HG03457 (cell line): ENCODE results near the gene EID1.
"Not testable (repeated sequence)": the region's sequence is repeated elsewhere in the genome, so short reads cannot be mapped to it uniquely, and the experiment has no call there.

ENCODE experiments used
- ATAC-seq: cut with Tn5 transposase; IDR thresholded peaks from one replicate; pipeline ENCODE4 v1.9.1; 2021; ENCODE audit warnings: moderate number of reproducible peaks; ENCODE audit not compliant: unreplicated experiment

EID1 gene

DNA sequence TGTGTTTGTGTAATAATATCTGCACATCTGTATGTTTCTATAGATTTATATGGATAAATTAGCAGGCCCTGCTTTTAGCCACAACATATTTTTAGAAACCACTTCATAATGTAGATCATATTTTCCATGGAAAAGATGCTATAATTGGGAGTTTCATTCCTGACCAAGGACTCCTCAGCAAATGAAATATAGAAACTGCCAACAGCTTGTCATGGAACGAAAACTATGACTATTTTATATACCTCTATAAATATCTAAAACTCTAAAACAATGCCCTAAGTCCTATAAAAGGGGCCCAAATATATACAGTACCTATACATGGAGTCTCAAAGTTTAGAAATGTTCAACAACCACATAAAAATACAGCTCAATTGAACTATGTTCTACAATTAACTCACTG is 27.9 kb downstream of the EID1 start:
- ATAC-seq: no peak

DNA sequence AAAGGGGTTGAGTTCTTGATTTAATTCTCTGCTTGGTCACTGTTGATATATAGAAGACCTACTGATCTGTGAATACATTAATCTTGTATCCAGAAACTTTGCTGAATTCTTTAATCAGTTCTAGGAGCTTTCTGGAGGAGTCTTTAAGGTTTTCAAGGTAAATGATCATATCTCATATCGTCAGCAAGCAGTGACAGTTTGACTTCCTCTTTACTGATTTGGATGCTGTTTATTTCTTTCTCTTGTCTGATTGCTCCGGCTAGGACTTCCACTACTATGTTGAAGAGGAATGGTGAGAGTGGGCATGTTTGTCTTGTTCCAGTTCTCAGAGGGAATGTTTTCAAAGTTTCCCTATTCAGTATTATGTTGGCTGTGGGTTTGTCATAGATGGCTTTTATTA is 31.4 kb downstream of the EID1 start:
- not testable (repeated sequence) for ATAC-seq

DNA sequence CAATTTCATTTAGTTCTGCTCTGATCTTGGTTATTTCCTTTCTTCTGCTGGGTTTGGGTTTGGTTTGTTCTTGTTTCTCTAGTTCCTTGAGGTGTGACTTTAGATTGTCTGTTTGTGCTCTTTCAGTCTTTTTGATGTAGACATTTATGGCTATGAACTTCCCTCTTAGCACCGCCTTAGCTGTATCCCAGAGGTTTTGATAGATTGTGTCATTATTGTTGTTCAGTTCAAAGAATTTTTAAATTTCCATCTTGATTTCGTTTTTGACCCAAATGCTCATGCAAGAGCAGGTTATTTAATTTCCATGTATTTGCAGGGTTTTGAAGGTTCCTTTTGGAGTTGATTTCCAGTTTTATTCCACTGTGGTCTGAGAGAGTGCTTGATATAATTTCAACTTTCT is 32.6 kb downstream of the EID1 start:
- ATAC-seq: not testable (repeated sequence)

DNA sequence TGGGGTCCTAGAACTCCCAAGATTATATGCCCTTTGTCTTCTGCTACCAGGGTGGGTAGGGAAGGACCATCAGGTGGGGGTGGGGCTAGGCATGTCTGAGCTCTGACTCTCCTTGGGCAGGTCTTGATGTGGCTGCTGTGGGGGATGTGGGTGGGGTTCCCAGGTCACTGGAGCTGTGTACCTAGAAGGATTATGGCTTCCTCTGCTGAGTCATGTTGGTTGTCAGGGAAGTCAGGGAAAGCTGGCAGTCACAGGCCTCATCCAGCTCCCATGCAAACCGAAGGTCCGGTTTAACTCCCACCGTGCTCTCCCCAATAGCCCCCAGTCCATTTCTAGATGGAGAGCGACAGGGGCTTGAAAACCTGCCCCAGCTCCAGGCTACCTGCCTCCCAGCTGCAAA is 35.2 kb downstream of the EID1 start:
- no peak for ATAC-seq

DNA sequence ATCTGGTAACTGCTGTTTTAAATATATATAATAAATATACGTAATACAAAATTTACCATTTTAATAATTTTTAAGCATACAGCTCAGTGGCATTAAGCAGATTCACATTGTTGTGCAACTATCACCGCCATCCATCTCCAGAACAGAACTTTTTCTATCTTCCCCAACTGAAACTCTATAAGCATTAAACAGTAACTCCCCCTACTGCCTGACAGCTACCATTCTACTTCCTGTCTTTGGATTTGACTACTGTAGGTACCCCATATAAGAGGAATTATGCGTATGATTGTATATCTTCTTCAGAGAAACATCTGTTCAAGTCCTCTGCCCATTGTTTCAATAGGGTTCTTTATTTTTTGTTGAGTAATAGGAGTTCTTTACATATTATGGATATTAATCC is 36.8 kb downstream of the EID1 start:
- ATAC-seq: no peak

DNA sequence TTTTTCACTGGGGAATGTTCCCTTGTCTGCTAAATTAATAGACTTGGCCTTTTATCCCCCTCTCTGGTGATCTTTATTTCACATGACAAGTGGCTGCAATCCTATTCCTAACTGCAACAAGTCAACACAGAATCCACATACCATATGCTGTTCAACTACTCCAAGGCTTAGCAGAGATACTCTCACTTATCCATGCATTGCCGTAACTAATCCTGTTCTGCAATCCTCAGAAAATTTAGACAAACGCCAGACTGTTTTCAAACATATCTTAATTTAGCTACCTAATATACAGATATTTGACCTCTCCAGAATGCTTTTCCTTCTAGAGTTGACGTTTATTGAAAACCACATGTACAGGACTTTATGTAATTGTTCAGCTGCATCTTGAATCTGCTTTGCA is 37.9 kb downstream of the EID1 start:
- no peak for ATAC-seq

DNA sequence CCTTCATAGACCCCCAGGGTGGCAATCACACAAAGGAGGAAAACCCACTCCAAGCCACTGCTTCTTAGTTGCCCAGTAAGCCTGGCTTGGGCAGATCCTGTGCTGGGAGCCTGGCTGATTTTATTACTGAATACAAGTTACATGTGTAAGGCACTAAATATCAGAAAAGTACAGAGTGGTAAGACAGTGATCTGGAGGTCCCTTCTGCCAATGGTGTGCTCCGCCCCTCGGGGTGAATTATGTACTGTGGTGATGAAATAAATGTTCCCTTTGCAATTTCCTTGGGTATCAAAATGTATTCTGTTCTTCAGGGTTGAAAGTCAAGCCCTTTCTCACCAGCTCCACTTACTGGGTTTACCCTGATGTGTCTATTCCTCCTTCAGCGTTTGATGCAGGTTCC is 38.8 kb downstream of the EID1 start:
- ATAC-seq: no peak

DNA sequence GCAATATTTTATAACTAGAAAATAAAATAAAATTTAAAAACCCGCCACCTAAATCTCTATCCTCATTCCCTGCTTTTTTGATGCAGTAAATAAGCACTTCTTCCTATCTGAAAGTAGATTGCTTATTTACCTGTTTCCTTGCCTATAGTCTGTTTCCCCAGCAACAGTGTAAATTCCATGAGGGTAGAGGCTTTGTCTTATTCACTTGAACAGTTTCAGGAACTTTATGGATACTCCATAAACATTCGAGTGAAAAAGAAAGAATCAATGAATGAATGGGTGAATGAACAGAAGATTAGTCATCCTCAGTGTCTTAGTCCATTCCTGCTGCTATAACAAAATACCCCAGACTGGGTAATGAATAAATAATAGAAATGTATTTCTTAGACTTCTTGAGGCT is 44.1 kb downstream of the EID1 start:
- ATAC-seq: no peak

DNA sequence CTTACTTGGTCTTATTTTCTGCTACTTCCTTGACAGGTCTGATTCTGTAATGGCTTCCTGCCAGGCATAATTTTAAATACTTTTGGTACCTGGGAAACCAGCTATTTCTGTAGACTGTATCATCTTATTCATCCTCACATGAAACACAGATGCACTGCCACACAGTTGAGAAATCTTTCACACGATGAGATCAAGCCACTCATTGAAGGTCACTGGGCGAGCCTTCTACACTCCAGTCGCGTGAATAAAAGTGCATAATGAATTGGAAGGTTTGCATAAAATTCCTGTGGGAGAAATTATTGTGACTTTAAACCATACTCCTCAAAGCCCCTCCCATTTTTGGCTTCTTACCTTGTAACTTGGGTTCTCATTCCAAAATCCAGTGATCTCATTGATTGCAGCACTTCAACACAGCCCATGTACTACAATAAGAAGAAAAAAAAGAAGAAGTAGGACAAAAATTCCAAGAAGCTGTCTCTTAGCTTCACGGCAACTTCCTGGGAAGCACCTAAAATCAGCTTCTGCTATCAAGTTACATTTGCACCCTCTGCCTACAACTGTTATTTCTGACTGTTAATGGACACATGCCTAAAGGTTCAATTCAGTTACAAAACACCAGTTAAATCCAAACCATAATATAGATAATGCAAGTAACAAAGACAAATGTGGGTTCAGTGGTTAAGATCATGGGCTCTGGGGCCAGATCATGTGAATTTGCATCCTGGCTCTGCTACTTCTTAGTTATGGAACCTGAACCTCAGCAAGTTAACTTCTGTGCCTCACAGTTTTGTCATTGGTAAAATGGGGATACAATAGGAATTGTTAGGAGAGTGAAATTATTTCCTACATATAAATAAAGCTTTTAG is 46.8 kb downstream of the EID1 start:
- no peak for ATAC-seq

DNA sequence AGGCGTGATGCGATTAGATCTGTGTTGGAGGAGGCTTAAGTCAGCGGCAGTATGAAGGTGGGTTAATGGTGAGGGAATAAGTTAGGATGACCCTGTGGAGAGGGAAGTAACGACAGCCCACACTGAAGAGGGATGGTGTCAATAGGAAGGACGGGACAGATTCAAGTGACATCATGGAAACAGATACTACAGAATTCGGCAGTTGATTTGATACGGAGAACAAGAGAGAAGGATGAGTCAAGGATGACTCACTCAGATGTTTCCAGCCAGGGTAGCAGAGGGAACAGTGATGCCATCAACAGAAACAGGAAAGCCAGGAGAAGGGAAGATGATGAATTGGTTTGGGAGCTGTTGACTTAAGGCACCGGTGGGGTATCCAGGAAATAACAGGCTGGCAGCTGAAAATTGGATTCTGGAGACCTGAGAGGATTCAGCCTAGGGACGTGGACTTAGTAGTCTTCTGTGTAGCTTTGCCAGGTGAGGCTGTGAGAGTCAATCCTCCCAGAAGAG is 47.8 kb downstream of the EID1 start:
- no peak for ATAC-seq

DNA sequence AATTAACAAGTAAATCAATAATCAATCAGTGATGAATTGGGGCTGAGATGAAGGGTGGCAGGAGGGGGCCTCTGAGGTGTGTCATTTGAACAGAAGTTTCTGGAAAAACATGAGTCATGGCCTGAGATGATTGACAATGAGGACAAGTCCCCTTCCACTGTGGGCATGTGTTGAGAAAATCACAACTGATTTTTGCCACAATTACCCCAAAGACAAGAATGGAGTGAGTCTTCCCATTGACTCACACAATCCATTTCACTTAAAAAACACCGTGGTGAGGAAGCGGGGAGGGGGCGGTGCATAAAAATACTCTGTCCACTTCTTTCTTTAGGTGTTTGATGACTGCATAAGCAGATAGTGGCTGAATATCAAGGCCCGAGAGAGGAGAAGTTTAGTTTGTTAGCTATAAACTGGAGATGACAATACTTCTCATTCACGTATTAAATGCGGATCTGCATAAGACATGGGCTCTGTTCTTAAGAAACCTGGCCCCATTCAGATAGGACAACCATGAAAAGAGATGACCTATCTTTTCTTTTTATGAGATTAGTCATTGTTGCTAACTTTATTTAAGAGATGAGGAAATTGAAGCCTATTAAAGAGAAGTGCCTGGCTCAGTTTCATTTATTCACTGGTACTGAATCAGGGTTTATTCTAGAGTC is 51.1 kb downstream of the EID1 start:
- no peak for ATAC-seq

DNA sequence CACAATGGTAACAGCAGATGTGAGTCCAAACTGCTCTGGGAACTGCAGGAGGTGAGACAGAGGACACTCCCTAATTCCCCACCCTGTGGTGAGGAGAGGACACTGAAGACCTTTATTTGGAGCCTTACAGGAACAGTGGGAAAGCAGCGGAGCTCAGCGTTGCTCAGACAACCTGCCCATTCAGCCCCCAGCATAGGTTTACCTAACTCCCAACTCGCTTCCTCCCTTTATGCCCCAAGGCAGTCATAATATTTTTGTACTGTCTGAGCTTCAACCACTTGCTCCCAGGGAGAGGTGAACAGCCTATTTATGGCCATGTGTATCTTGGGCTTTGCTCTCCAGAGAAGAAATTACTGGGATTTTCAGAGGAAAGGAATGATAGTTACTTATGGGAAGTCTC is 51.7 kb downstream of the EID1 start:
- ATAC-seq: no peak
